HG03378 (cell line): ENCODE data around the gene BRMS1.

Experiments used
- ATAC-seq: cut with Tn5 transposase; IDR thresholded peaks from one replicate; pipeline ENCODE4 v1.9.1; 2021; ENCODE audit warnings: mild to moderate bottlenecking, moderate library complexity; ENCODE audit not compliant: unreplicated experiment

The BRMS1 gene

GRCh38 chr11:66288671-66289547 is 56.0 kb downstream of the BRMS1 start, which contains the start of gene YIF1A:
Gene YIF1A (minus strand): TSS chr11:66289143. CDS start chr11:66288985, 158 bp downstream.
- peak; percentile 90 for ATAC-seq

GRCh38 chr11:66287889-66288670 is 56.8 kb downstream of the BRMS1 start:
- no peak for ATAC-seq
